GM12873 (cell line): Measurements from ENCODE around the gene KCNC4.
A peak's percentile ranks its signal among the peaks of the same experiment; 100 is the strongest.

Source experiments
- CTCF ChIP-seq: IDR thresholded peaks from 2 replicates; pipeline ENCODE4 v1.5.1; 2012; ENCODE audit warnings: low read depth, mild to moderate bottlenecking, moderate library complexity, low read length, control low read depth; ENCODE audit not compliant: insufficient read depth; ENCODE audit errors: missing control alignments

KCNC4 gene

GRCh38 chr1:110200666-110201065 is 9.4 kb upstream of the KCNC4 start:
- no peak for TF ChIP-seq CTCF

GRCh38 chr1:110201157-110201825 is 8.8 kb upstream of the KCNC4 start:
- TF ChIP-seq CTCF = no peak

GRCh38 chr1:110203021-110203661 is 7.0 kb upstream of the KCNC4 start:
- peak; percentile 84 for TF ChIP-seq CTCF

GRCh38 chr1:110205156-110205555 is 5.0 kb upstream of the KCNC4 start:
- TF ChIP-seq CTCF = no peak

GRCh38 chr1:110205591-110206155 is 4.4 kb upstream of the KCNC4 start:
- TF ChIP-seq CTCF = no peak

- TF ChIP-seq CTCF = no peak
Observed at GRCh38 chr1:110206261-110206920, 3.7 kb upstream of the KCNC4 start.

GRCh38 chr1:110207831-110208230 is 2.3 kb upstream of the KCNC4 start:
- TF ChIP-seq CTCF = peak; percentile 93
